Measurements from ENCODE around the gene FASTK.

- TF ChIP-seq TAF1 (IDR thresholded peaks at IDR 0.05; ENCODE audit: low read depth, low read length) (no peak), POLR2A (IDR thresholded peaks at IDR 0.05; ENCODE audit: low read depth, low read length) (no peak)
These were observed 45.4 kb downstream of the FASTK start for GRCh38 chr7:151035026-151035717.

All from GM12891 (cell line).